ENCODE measurements around the gene CLEC2D.
"Not testable (repeated sequence)": the region's sequence is repeated elsewhere in the genome, so short reads cannot be mapped to it uniquely, and the experiment has no call there.

CLEC2D gene

DNA sequence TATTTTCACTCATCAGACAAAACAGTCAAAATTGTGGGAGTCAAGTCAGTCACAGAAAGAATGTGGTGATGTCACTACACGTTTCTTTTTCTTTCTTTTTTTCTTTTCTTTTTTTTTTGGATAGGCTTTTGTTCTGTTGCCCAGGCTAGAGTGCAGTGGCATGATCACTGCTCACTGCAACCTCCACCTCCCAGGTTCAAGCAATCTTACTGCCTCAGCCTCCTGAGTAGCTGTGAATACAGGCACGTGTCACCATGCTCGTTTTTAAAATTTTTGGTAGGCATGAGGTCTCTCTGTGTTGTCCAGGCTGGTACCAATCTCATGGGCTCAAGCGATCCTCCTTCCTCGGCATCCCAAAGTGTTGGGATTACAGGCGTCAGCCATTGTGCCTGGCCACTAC is 61.1 kb downstream of the CLEC2D start:
- Histone ChIP-seq H3K9ac (ENCODE audit: low read depth, low read length) (no peak overlapping the region), H3K9me3 (ENCODE audit: control insufficient read depth, insufficient read depth, low read length) (no peaks in the 10 kb centered on the region), H3K4me3 (ENCODE audit: low read depth, low read length) (no peak overlapping the region), H3K4me1 (ENCODE audit: control insufficient read depth, insufficient read depth, low read length) (no peaks in the 10 kb centered on the region; the same call in 1 of the 2 replicates), H3K27ac (ENCODE audit: low read depth, low read length) (no peak overlapping the region), H3K36me3 (ENCODE audit: control insufficient read depth, insufficient read depth, low read length) (no peaks in the 10 kb centered on the region), H3K27me3 (ENCODE audit: control insufficient read depth, insufficient read depth, low read length) (no peaks in the 10 kb centered on the region)

DNA sequence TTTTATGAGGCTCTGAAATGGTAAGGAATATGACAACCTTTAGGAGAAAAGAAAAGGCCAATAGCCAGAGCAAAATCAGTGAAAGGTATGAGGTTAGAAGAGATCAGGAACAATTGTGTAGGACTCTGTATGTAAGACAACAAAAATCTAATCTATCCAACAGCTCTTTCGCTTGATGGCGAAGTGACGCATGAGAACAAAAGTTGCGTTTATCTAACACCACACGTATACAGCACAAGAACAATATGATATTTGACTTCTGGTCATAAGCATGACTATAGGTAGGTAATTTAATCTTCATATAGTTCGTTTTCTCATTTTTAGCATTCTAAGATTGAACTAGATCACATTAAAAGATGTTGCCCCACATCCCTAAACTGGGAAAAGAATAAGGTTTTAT is 61.9 kb downstream of the CLEC2D start:
- Histone ChIP-seq H3K4me3 (ENCODE audit: low read depth, low read length) (no peak overlapping the region), H3K9me3 (ENCODE audit: control insufficient read depth, insufficient read depth, low read length) (no peaks in the 10 kb centered on the region), H3K27ac (ENCODE audit: low read depth, low read length) (no peak overlapping the region), H3K9ac (ENCODE audit: low read depth, low read length) (no peak overlapping the region), H3K36me3 (ENCODE audit: control insufficient read depth, insufficient read depth, low read length) (no peaks in the 10 kb centered on the region), H3K4me1 (ENCODE audit: control insufficient read depth, insufficient read depth, low read length) (no peaks in the 10 kb centered on the region), H3K27me3 (ENCODE audit: control insufficient read depth, insufficient read depth, low read length) (no peaks in the 10 kb centered on the region)

DNA sequence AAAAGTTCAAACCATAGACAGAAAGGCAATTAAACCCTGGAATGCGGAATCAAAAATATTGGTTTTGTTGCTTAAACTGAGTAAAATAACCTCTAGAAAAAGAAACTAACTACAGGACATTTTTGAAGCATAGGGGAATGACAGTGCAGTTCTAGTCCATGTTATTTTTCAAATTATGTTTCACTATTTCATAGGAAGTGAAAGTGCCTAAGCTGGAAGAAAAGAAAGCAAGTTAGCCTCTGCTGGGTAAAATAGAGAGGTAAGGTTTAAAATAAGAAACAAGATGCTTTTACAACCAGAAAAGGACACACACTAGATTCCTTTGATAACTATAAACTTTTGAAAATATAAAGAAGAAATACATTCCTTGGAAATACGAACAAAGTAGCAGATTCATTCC is 62.3 kb downstream of the CLEC2D start:
- H3K9me3 ChIP-seq (ENCODE audit: control insufficient read depth, insufficient read depth, low read length), result no peaks in the 10 kb centered on the region
- no peak overlapping the region for H3K4me3 ChIP-seq (ENCODE audit: low read depth, low read length)
- H3K9ac ChIP-seq (ENCODE audit: low read depth, low read length), result no peak overlapping the region
- no peaks in the 10 kb centered on the region for H3K36me3 ChIP-seq (ENCODE audit: control insufficient read depth, insufficient read depth, low read length)
- H3K27me3 ChIP-seq (ENCODE audit: control insufficient read depth, insufficient read depth, low read length), result no peaks in the 10 kb centered on the region
- H3K4me1 ChIP-seq (ENCODE audit: control insufficient read depth, insufficient read depth, low read length), result no peaks in the 10 kb centered on the region
- H3K27ac ChIP-seq (ENCODE audit: low read depth, low read length), result no peak overlapping the region

DNA sequence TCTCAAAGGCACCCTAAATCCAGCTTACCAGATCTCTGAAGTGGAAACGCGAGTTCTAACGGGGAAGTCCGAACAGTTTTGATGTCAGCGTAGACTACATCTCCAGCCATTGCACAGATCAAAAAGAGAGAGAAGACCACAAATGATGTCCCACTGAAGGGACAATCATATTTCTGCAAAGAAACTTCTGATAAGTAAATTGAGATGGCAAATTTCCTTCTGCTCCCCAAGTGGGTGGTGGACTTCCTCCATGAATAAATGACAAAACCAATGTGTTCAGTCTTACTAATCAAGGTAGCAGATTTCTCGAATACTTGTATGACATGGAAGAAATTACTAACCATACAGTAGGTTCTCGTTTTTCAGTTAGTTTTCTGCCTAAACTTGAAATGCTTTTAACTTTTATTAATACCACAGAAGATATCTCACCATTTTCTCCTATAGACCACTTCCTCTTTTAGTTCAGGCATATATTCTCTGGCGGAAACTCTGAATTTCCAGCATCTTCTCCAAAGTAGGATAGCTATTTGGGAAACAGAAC is 63.5 kb downstream of the CLEC2D start, which contains the start of gene CLECL1:
Gene CLECL1, minus strand, starts transcription at position 177 of the 541 bp plus-strand sequence.
- Histone ChIP-seq H3K4me3 (ENCODE audit: low read depth, low read length) (no peak within 1 kb of the TSS), H3K36me3 (ENCODE audit: control insufficient read depth, insufficient read depth, low read length) (no peaks in the 10 kb centered on the region), H3K9ac (ENCODE audit: low read depth, low read length) (no peak within 1 kb of the TSS), H3K4me1 (ENCODE audit: control insufficient read depth, insufficient read depth, low read length) (no peaks in the 10 kb centered on the region), H3K9me3 (ENCODE audit: control insufficient read depth, insufficient read depth, low read length) (no peaks in the 10 kb centered on the region), H3K27me3 (ENCODE audit: control insufficient read depth, insufficient read depth, low read length) (no peaks in the 10 kb centered on the region), H3K27ac (ENCODE audit: low read depth, low read length) (no peak within 1 kb of the TSS)

DNA sequence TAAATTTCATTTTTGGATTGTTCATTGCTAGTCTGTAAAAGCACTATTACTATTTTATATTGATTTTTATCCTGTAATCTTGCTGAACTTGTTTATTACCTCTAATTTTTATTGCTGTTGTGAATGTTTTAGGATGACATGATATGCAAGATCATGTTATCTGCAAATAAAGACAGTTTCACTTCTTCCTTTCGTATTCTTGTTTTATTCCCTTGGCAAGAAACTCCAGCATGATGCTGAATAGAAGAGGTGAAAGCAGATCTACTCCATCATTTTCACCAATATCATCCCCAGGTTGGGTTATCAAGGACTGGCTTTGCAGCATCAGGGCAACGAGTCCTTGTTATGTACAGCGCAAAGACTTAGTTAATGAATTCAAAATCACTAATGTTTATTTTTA is 66.1 kb downstream of the CLEC2D start:
- no peaks in the 10 kb centered on the region for H3K4me1 ChIP-seq (ENCODE audit: control insufficient read depth, insufficient read depth, low read length)
- H3K9me3 ChIP-seq (ENCODE audit: control insufficient read depth, insufficient read depth, low read length), result no peaks in the 10 kb centered on the region
- no peaks in the 10 kb centered on the region for H3K36me3 ChIP-seq (ENCODE audit: control insufficient read depth, insufficient read depth, low read length)
- no peak overlapping the region for H3K4me3 ChIP-seq (ENCODE audit: low read depth, low read length)
- no peak overlapping the region for H3K27ac ChIP-seq (ENCODE audit: low read depth, low read length)
- H3K9ac ChIP-seq (ENCODE audit: low read depth, low read length), result no peak overlapping the region
- no peaks in the 10 kb centered on the region for H3K27me3 ChIP-seq (ENCODE audit: control insufficient read depth, insufficient read depth, low read length)

DNA sequence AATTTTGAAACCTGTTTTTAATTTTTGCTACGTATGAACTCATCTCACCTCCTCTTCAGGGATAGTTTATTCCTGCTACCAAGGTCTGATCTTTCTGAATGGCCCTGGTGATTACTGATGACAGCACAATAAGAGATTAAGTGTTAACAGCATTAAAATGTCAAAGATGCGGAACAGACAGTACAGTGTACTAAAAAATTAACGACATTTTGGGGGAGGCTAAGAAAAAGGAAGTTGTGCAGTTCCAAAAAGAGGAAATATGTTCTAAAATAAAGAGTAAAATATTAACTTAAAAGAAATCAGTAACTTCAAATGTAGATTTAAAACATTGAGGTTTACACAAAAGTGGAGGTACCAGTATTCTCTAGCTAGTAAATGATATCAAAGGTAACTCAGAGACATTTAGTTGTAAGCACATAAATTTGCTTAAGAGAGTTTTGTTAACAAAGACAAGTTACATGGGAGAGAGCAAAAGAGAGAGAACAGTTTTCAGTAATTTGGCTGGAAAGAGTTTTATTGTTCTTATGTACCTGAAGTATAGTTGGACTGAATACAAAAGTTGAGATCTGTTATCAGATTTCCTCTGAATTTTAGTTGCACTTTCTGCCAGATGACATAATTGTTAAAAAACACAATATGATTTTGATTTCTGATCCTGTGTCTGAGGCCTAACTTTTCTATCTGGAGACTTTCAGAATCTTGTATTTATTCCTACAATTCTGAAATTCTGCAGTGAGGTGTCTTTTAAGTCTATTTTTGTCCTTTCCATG is 67.6 kb downstream of the CLEC2D start:
- H3K9me3 ChIP-seq (ENCODE audit: control insufficient read depth, insufficient read depth, low read length), result no peaks in the 10 kb centered on the region
- no peak overlapping the region for H3K9ac ChIP-seq (ENCODE audit: low read depth, low read length)
- H3K36me3 ChIP-seq (ENCODE audit: control insufficient read depth, insufficient read depth, low read length), result no peaks in the 10 kb centered on the region
- no peak overlapping the region for H3K27ac ChIP-seq (ENCODE audit: low read depth, low read length)
- H3K27me3 ChIP-seq (ENCODE audit: control insufficient read depth, insufficient read depth, low read length), result no peaks in the 10 kb centered on the region
- 0 out of 2 replicates have a peak, but pooled peaks cover 5% of the 10 kb centered on the region for H3K4me1 ChIP-seq (ENCODE audit: control insufficient read depth, insufficient read depth, low read length)
- H3K4me3 ChIP-seq (ENCODE audit: low read depth, low read length), result no peak overlapping the region

DNA sequence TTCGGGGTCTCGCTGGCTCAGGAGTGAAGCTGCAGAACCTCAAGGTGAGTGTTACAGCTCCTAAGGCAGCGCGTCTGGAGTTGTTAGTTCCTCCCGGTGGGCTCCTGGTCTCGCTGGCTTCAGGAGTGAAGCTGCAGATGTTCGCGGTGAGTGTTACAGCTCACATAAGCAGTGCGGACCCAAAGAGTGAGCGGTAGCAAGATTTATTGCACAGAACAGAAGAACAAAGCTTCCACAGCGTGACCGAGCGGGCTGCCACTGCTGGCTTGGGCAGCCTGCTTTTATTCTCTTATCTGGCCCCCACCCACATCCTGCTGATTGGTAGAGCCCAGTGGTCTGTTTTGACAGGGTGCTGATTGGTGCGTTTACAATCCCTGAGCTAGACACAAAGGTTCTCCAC is 69.4 kb downstream of the CLEC2D start:
- not testable (repeated sequence) for H3K4me3 ChIP-seq (ENCODE audit: low read depth, low read length); H3K9ac ChIP-seq (ENCODE audit: low read depth, low read length); H3K4me1 ChIP-seq (ENCODE audit: control insufficient read depth, insufficient read depth, low read length); H3K36me3 ChIP-seq (ENCODE audit: control insufficient read depth, insufficient read depth, low read length); H3K27ac ChIP-seq (ENCODE audit: low read depth, low read length); H3K27me3 ChIP-seq (ENCODE audit: control insufficient read depth, insufficient read depth, low read length); H3K9me3 ChIP-seq (ENCODE audit: control insufficient read depth, insufficient read depth, low read length)

DNA sequence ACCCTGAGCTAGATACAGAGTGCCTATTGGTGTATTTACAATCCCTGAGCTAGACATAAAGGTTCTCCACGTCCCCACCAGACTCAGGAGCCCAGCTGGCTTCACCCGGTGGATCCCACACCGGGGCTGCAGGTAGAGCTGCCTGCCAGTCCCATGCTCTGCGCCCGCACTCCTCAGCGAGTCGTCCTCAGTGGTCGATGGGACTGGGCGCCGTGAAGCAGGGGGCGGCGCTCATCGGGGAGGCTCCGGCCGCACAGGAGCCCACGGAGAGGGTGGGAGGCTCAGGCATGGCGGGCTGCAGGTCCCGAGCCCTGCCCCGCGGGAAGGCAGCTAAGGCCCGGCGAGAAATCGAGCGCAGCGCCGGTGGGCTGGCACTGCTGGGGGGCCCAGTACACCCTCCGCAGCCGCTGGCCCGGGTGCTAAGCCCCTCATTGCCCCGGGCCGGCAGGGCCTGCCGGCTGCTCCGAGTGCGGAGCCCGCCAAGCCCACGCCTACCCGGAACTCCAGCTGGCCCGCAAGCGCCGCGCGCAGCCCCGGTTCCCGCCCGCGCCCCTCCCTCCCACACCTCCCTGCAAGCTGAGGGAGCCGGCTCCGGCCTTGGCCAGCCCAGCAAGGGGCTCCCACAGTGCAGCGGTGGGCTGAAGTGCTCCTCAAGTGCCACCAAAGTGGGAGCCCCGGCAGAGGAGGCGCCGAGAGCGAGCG is 70.0 kb downstream of the CLEC2D start:
- not testable (repeated sequence) for H3K27me3 ChIP-seq (ENCODE audit: control insufficient read depth, insufficient read depth, low read length); H3K9ac ChIP-seq (ENCODE audit: low read depth, low read length); H3K27ac ChIP-seq (ENCODE audit: low read depth, low read length); H3K36me3 ChIP-seq (ENCODE audit: control insufficient read depth, insufficient read depth, low read length); H3K4me3 ChIP-seq (ENCODE audit: low read depth, low read length); H3K9me3 ChIP-seq (ENCODE audit: control insufficient read depth, insufficient read depth, low read length); H3K4me1 ChIP-seq (ENCODE audit: control insufficient read depth, insufficient read depth, low read length)

DNA sequence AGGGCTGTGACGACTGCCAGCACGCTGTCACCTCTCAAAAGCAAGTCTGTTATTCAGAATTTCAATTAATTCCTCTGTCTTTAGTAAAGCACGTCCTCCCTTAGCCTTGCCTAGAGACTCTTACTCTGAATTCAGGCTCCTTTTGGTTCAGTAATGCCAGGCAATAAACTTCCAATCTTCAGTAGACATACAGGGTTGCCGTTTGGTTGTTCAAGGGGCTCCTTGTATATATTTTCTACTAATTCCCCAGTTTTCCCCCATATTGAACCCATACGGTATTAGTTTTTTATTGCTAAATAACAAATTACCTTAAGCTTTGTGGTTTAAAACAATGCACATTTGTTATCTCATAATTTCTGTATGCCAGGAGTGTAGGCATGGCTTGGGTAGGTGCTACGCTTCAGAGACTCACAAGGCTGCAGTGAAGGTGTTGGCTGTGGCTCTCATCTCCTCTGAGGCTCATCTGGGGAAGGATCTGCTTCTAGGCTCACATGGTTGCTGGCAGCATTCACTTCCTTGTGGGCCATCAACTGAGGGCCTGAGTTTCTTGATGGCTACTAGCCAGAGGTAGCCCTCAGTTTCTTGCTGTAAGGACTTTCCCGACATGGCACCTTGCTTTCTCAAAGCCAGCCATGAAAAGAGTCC is 70.7 kb downstream of the CLEC2D start:
- Histone ChIP-seq H3K27ac (ENCODE audit: low read depth, low read length) (no peak overlapping the region), H3K27me3 (ENCODE audit: control insufficient read depth, insufficient read depth, low read length) (no peaks in the 10 kb centered on the region), H3K9ac (ENCODE audit: low read depth, low read length) (no peak overlapping the region), H3K36me3 (ENCODE audit: control insufficient read depth, insufficient read depth, low read length) (no peaks in the 10 kb centered on the region), H3K9me3 (ENCODE audit: control insufficient read depth, insufficient read depth, low read length) (no peaks in the 10 kb centered on the region), H3K4me3 (ENCODE audit: low read depth, low read length) (no peak overlapping the region), H3K4me1 (ENCODE audit: control insufficient read depth, insufficient read depth, low read length) (0 out of 2 replicates have a peak, but pooled peaks cover 5% of the 10 kb centered on the region)

DNA sequence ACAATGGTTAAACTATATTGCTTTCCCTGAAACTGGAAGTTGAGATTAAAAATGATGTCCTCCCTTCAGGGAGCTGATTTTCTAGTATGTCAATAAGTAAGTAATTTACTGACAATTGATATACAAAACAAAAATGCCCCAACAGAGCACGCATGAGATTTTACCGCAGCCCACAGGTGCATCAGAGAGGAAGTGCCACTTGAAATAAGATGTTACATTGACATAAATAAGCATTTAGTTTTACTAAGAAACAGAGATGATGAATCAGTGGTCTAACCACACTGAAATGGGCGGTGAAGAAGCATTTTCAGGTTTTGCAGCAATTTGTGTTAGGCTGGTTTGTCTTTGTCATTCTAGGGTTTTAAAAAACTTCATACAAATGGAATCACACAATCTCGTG is 72.2 kb downstream of the CLEC2D start:
- Histone ChIP-seq H3K4me3 (ENCODE audit: low read depth, low read length) (no peak overlapping the region), H3K9ac (ENCODE audit: low read depth, low read length) (no peak overlapping the region), H3K4me1 (ENCODE audit: control insufficient read depth, insufficient read depth, low read length) (0 out of 2 replicates have a peak, but pooled peaks cover 5% of the 10 kb centered on the region), H3K9me3 (ENCODE audit: control insufficient read depth, insufficient read depth, low read length) (no peaks in the 10 kb centered on the region), H3K36me3 (ENCODE audit: control insufficient read depth, insufficient read depth, low read length) (no peaks in the 10 kb centered on the region), H3K27me3 (ENCODE audit: control insufficient read depth, insufficient read depth, low read length) (no peaks in the 10 kb centered on the region), H3K27ac (ENCODE audit: low read depth, low read length) (no peak overlapping the region)

DNA sequence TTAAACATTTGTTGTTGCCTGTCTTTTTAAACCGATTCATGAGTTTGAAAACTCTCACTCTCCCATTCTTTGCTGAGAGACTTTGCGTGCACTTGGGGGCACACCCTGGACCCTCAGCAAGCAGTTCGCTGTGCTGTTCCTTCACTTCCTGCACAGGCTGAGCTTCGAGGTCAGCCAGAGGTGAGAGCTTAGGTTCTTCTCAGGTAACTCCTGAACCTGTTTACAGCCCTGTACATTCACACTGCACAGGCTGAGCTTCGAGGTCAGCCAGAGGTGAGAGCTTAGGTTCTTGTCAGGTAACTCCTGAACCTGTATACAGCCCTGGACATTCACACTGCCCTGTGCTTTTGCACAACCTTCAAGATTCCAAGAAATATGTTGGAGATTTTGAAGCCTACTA is 73.1 kb downstream of the CLEC2D start:
- no peak overlapping the region for H3K4me3 ChIP-seq (ENCODE audit: low read depth, low read length)
- 0 out of 2 replicates have a peak, but pooled peaks cover 5% of the 10 kb centered on the region for H3K4me1 ChIP-seq (ENCODE audit: control insufficient read depth, insufficient read depth, low read length)
- H3K9me3 ChIP-seq (ENCODE audit: control insufficient read depth, insufficient read depth, low read length), result no peaks in the 10 kb centered on the region
- no peaks in the 10 kb centered on the region for H3K27me3 ChIP-seq (ENCODE audit: control insufficient read depth, insufficient read depth, low read length)
- H3K36me3 ChIP-seq (ENCODE audit: control insufficient read depth, insufficient read depth, low read length), result no peaks in the 10 kb centered on the region
- H3K9ac ChIP-seq (ENCODE audit: low read depth, low read length), result no peak overlapping the region
- H3K27ac ChIP-seq (ENCODE audit: low read depth, low read length), result no peak overlapping the region

All from HUES48 (cell line).